DMS 273 (cell line): ENCODE data around the gene PPM1E.

Experiments
- DNase-seq: peaks from one replicate; lab custom pipeline; 2025; ENCODE audit not compliant: unreplicated experiment; lab: John Stamatoyannopoulos, UW

Gene PPM1E

GRCh38 chr17:59030811-59031210, 275.2 kb downstream of the PPM1E start:
- DNase-seq = no peak
